SU-DHL-6 (cell line): ENCODE results near the gene COPE.

Source experiments
- H2AFZ ChIP-seq: fragments of 200-600 bp; sonication (generic); 2 replicates; pipeline ENCODE4 v1.6.1; 2014; ENCODE audit warnings: low read depth, mild to moderate bottlenecking, moderate library complexity, mixed read lengths, antibody characterized with exemption, low read length; ENCODE audit not compliant: severe bottlenecking
- H3F3A ChIP-seq: fragments of 200-600 bp; shearing (Covaris generic); 2 replicates; pipeline ENCODE4 v1.6.0; 2016; ENCODE audit warnings: antibody characterized with exemption, mild to moderate bottlenecking; ENCODE audit not compliant: insufficient read depth
- H3K27ac ChIP-seq: fragments of 200-600 bp; sonication (generic); 2 replicates; pipeline ENCODE4 v1.5.1; 2016; ENCODE audit warnings: low read depth, mild to moderate bottlenecking, low read length, moderate library complexity, mixed read lengths
- H3K27me3 ChIP-seq: fragments of 200-600 bp; sonication (generic), shearing (Covaris generic); 2 replicates; pipeline ENCODE4 v1.6.0; 2014; ENCODE audit warnings: mild to moderate bottlenecking, low read length
- H3K36me3 ChIP-seq: fragments of 200-600 bp; sonication (generic); 2 replicates; pipeline ENCODE4 v1.6.1; 2014; ENCODE audit warnings: mild to moderate bottlenecking, low read length, mixed read lengths
- H3K4me2 ChIP-seq: fragments of 300-600, 200-600 bp; shearing (Covaris generic), sonication (generic); 2 replicates; pipeline ENCODE4 v1.6.0; 2014; ENCODE audit warnings: low read length, low read depth, mild to moderate bottlenecking; ENCODE audit not compliant: poor library complexity, severe bottlenecking
- H3K4me3 ChIP-seq: fragments of 200-600 bp; sonication (generic); 2 replicates; pipeline ENCODE4 v1.5.1; 2014; ENCODE audit warnings: antibody characterized with exemption, low read length, mild to moderate bottlenecking, mixed read lengths; ENCODE audit not compliant: insufficient read depth, poor library complexity, severe bottlenecking
- H3K79me2 ChIP-seq: fragments of 200-600 bp; sonication (generic); 2 replicates; pipeline ENCODE4 v1.6.1; 2014; ENCODE audit warnings: mild to moderate bottlenecking, low read length, moderate library complexity; ENCODE audit not compliant: insufficient read depth
- H3K9ac ChIP-seq: fragments of 200-600 bp; sonication (generic); 2 replicates; pipeline ENCODE4 v1.7.0; 2014; ENCODE audit warnings: mild to moderate bottlenecking, low read length
- H3K9me2 ChIP-seq: fragments of 200-600 bp; sonication (generic); replicated peaks from 2 replicates; pipeline ENCODE4 v1.6.1; 2014; ENCODE audit warnings: low read length; ENCODE audit not compliant: insufficient read depth
- H3K9me3 ChIP-seq: fragments of 200-600 bp; sonication (generic); 2 replicates; pipeline ENCODE4 v1.6.1; 2014; ENCODE audit warnings: low read length, mixed read lengths; ENCODE audit not compliant: insufficient read depth
- H4K20me1 ChIP-seq: fragments of 200-600 bp; sonication (generic); 2 replicates; pipeline ENCODE4 v1.6.1; 2014; ENCODE audit warnings: low read depth, mild to moderate bottlenecking, antibody characterized with exemption, low read length, moderate library complexity, mixed read lengths
- EZH2phosphoT487 ChIP-seq: fragments of 200-600 bp; sonication (generic), shearing (Covaris generic); conservative IDR thresholded peaks from 2 replicates; pipeline ENCODE4 v1.6.1; 2018; ENCODE audit warnings: mild to moderate bottlenecking, antibody characterized with exemption, low read length, moderate library complexity, mixed read lengths
- TF ChIP-seq, protein P1 (sequence below): fragments of 200-600 bp; sonication (generic); IDR thresholded peaks from one replicate; pipeline ENCODE4 v1.5.1; 2017; ENCODE audit warnings: antibody characterized with exemption, mild to moderate bottlenecking, low read length, moderate library complexity; ENCODE audit not compliant: insufficient read depth, poor library complexity, severe bottlenecking

COPE gene

DNA sequence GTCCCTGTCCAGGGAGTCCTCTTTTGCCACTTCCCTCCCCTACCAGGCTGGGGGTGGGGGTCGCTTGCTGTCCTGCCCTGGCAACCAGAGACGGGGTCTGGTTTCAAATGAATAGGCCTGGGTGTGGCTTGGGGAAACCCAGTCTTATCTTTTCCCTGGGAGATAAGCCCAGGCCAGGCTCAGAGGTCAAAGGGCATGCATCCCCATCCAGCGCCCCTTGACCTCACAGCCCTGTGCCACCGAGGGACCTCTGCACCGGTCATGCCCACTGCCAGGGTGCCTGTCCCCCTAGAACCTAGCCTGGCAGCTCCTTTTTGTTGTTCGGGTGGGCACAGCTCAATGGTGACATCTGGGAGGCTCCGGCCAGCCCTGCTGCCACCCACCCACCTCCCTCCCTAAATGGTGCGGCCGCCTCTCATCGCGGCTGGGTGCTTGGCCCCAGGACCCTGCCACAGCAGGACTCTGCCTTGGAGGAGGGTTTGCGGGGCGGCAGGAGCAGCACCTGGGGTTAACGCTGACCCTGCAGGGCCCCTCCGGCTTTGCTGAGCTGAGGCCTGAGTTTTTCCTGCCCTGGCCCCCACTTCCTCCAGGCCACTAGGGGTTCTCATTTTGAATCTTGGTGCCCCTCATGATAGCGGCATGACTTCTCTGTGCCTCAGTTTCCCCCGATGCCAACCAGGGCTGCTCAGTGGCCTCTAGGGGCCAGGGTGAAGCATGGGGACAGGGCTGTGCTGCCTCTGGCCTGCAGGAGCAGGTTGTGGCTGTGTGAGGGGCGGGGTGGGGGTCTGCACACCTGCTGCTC is 20.4 kb downstream of the COPE start:
- Histone ChIP-seq H3K79me2 (no peaks in the 10 kb centered on the region), H3K27ac (no peak overlapping the region), H4K20me1 (no peaks in the 10 kb centered on the region), H3K4me2 (no peak overlapping the region), H2AFZ (no peak overlapping the region), H3K4me3 (no peak overlapping the region), H3K36me3 (no peaks in the 10 kb centered on the region), H3K27me3 (no peaks in the 10 kb centered on the region), H3F3A (no peaks in the 10 kb centered on the region), H3K9me3 (no peaks in the 10 kb centered on the region), H3K9ac (no peak overlapping the region), H3K9me2 (no peaks in the 10 kb centered on the region)
- TF ChIP-seq, protein P1, sequence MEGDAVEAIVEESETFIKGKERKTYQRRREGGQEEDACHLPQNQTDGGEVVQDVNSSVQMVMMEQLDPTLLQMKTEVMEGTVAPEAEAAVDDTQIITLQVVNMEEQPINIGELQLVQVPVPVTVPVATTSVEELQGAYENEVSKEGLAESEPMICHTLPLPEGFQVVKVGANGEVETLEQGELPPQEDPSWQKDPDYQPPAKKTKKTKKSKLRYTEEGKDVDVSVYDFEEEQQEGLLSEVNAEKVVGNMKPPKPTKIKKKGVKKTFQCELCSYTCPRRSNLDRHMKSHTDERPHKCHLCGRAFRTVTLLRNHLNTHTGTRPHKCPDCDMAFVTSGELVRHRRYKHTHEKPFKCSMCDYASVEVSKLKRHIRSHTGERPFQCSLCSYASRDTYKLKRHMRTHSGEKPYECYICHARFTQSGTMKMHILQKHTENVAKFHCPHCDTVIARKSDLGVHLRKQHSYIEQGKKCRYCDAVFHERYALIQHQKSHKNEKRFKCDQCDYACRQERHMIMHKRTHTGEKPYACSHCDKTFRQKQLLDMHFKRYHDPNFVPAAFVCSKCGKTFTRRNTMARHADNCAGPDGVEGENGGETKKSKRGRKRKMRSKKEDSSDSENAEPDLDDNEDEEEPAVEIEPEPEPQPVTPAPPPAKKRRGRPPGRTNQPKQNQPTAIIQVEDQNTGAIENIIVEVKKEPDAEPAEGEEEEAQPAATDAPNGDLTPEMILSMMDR: no peak
- TF ChIP-seq EZH2phosphoT487: no peak

DNA sequence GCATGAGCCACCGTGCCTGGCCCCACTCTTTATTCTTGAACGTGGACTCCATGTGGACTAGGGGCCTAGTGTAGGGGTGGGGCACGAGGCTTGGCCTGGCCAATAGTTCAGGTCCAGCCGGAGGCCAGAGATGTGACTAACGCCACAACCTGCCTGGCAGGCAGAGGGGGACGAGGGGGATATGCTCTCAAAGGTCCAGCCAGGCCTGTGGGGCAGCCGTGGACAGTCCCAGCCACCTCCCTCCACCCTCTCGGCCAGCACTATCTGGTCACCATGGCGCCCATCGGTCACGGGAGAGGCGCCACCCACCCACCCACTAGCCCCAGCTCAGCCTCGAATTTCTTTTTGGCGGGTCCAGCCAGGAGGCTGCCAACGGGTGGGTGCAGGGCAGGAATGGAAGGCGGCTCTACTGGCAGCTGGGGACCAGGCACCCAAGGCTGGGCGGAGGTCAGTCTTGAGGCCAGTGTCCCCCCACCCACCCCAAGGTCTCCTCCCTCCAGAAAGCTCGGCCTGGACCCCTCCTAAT is 21.0 kb downstream of the COPE start:
- Histone ChIP-seq H3K9ac (no peak overlapping the region), H3K9me2 (no peaks in the 10 kb centered on the region), H3K27me3 (no peaks in the 10 kb centered on the region), H2AFZ (no peak overlapping the region), H3K4me2 (no peak overlapping the region), H3K27ac (no peak overlapping the region), H4K20me1 (no peaks in the 10 kb centered on the region), H3K9me3 (no peaks in the 10 kb centered on the region), H3F3A (no peaks in the 10 kb centered on the region), H3K4me3 (no peak overlapping the region), H3K36me3 (no peaks in the 10 kb centered on the region), H3K79me2 (no peaks in the 10 kb centered on the region)
- no peak for TF ChIP-seq EZH2phosphoT487
- TF ChIP-seq, protein P1: no peak

DNA sequence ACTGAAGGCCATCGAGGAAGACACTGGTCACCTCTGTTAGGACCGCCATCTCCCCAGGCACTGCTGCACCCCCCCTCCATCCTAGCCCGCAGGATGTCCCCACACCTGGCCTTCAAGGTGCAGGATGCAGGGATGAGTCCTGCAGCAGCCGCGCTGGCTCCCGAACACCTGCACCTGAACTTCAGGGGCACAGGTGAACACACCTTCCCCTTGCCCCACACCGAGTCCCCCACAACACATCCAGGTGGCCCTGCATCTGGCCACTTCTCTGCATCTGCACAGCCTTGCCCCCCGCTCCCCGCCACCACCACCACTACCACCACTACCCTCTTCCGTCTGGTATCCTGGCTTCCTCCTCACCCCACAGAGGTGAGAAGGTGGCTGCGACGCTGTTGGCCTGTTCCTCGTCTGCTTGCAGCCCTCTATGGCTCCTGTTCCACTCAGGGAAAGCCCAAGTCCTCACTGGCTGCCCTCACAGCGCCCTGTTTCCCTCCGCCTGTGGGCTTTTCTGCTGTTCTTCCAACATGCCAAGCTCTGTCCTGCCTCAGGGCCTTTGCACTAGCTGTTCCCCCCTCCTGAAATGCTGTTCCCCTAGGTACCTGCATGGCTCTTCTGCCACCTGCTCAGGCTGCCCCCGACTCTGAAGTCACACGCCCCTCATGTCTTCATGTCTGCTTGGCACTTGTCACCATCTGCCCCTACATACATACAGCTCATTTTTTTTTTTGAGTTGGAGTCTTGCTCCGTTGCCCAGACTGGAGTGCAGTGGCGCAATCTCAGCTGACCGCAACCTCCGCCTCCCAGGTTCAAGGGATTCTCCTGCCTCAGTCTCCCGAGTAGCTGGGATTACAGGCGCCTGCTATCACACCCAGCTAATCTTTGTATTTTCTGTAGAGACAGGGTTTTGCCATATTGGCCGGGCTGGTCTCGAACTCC is 21.8 kb downstream of the COPE start:
- Histone ChIP-seq H3K27me3 (no peaks in the 10 kb centered on the region), H2AFZ (no peak overlapping the region), H3K36me3 (no peaks in the 10 kb centered on the region), H3K4me3 (no peak overlapping the region), H3K79me2 (no peaks in the 10 kb centered on the region), H3K4me2 (no peak overlapping the region), H3K9me2 (no peaks in the 10 kb centered on the region), H3K9me3 (no peaks in the 10 kb centered on the region), H3K9ac (no peak overlapping the region), H3F3A (no peaks in the 10 kb centered on the region), H4K20me1 (no peaks in the 10 kb centered on the region), H3K27ac (no peak overlapping the region)
- TF ChIP-seq EZH2phosphoT487: no peak
- TF ChIP-seq, protein P1: no peak
